PC-3 (cell line): ENCODE data around the gene ZNF783.

Experiments used
- CTCF ChIP-seq: fragments of 300-600 bp; sonication (generic); conservative IDR thresholded peaks from 2 replicates; pipeline ENCODE4 v1.5.1; 2017; ENCODE audit warnings: antibody characterized with exemption, low read depth, mild to moderate bottlenecking, low read length
- EZH2phosphoT487 ChIP-seq: fragments of 300-600 bp; sonication (generic); IDR thresholded peaks from 2 replicates; pipeline ENCODE4 v1.6.1; 2018; ENCODE audit warnings: mild to moderate bottlenecking, antibody characterized with exemption, low read length, borderline replicate concordance

- TF ChIP-seq CTCF (no peak), EZH2phosphoT487 (no peak)
These were observed 4.8 kb upstream of the ZNF783 start for GRCh38 chr7:149257146-149257545.
